ENCODE results near the gene FICD.
"Not testable (repeated sequence)": the region's sequence is repeated elsewhere in the genome, so short reads cannot be mapped to it uniquely, and the experiment has no call there.

FICD gene

GRCh38 chr12:108538146-108538545, 23.1 kb downstream of the FICD start:
- no peak for DNase-seq (ENCODE audit: low spot score)

- no peak for DNase-seq (ENCODE audit: low spot score)
Observed at GRCh38 chr12:108538616-108539195, 23.6 kb downstream of the FICD start.

GRCh38 chr12:108542320-108542719, 27.2 kb downstream of the FICD start:
- no peak for DNase-seq (ENCODE audit: low spot score)

- peak; percentile 67 for DNase-seq (ENCODE audit: low spot score)
Observed at GRCh38 chr12:108543652-108544051, 28.6 kb downstream of the FICD start.

GRCh38 chr12:108547686-108548085, 32.6 kb downstream of the FICD start:
- DNase-seq (ENCODE audit: low spot score) = no peak

- DNase-seq (ENCODE audit: low spot score) = no peak
Observed at GRCh38 chr12:108548954-108549521, 34.0 kb downstream of the FICD start.

GRCh38 chr12:108551535-108551934, 36.5 kb downstream of the FICD start:
- DNase-seq (ENCODE audit: low spot score) = peak; percentile 48

GRCh38 chr12:108553799-108554198, 38.7 kb downstream of the FICD start:
- DNase-seq (ENCODE audit: low spot score) = no peak

GRCh38 chr12:108555383-108555782, 40.3 kb downstream of the FICD start:
- not testable (repeated sequence) for DNase-seq (ENCODE audit: low spot score)

GRCh38 chr12:108559007-108559655, 44.1 kb downstream of the FICD start:
- DNase-seq (ENCODE audit: low spot score) = no peak

- no peak for DNase-seq (ENCODE audit: low spot score)
Observed at GRCh38 chr12:108559748-108560147, 44.7 kb downstream of the FICD start.

- no peak for DNase-seq (ENCODE audit: low spot score)
Observed at GRCh38 chr12:108560321-108560721, 45.2 kb downstream of the FICD start.

- peak; percentile 82 for DNase-seq (ENCODE audit: low spot score)
Observed at GRCh38 chr12:108560752-108561719, 46.0 kb downstream of the FICD start, which contains the start of gene SART3. Gene SART3, minus strand, starts transcription at chr12:108561173. Its CDS starts 19 bp downstream, at chr12:108561154.

GRCh38 chr12:108561852-108562347, 46.8 kb downstream of the FICD start:
- DNase-seq (ENCODE audit: low spot score) = no peak

GRCh38 chr12:108562348-108563135, 47.5 kb downstream of the FICD start, which contains the start of gene ISCU:
Gene ISCU, plus strand, starts transcription at chr12:108562596. Its CDS starts 27 bp downstream, at chr12:108562623.
- peak; percentile 99 for DNase-seq (ENCODE audit: low spot score)

GRCh38 chr12:108563136-108563803, 48.2 kb downstream of the FICD start:
- peak; percentile 91 for DNase-seq (ENCODE audit: low spot score)

- no peak for DNase-seq (ENCODE audit: low spot score)
Observed at GRCh38 chr12:108563804-108564151, 48.7 kb downstream of the FICD start.

- no peak for DNase-seq (ENCODE audit: low spot score)
Observed at GRCh38 chr12:108564724-108565123, 49.6 kb downstream of the FICD start.

GRCh38 chr12:108565146-108565545, 50.1 kb downstream of the FICD start:
- no peak for DNase-seq (ENCODE audit: low spot score)

- peak; percentile 64 for DNase-seq (ENCODE audit: low spot score)
Observed at GRCh38 chr12:108565976-108566375, 50.9 kb downstream of the FICD start.

GRCh38 chr12:108566452-108566851, 51.4 kb downstream of the FICD start:
- DNase-seq (ENCODE audit: low spot score) = no peak

Measured in AG08395 (cell line).